ENCODE results near the gene TBX10.
"Not testable (repeated sequence)": the region's sequence is repeated elsewhere in the genome, so short reads cannot be mapped to it uniquely, and the experiment has no call there.

TBX10 gene

DNA sequence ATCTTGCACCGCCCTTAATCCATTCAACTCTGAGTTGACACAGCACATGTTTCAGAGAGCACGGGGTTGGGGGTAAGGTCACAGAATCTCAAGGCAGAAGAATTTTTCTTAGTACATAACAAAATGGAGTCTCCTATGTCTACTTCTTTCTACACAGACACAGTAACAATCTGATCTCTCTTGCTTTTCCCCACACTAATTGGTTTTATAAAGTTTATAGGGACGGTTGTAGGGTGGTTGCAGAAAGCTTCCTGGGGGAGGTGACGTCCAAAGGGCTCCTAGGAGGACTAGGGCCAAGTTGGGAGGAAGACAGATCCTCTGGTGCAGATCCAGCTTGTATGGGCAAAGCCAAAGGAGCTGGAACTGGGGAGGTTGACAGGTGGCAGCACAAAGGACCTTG is 35.4 kb downstream of the TBX10 start:
- not testable (repeated sequence) for DNase-seq (ENCODE audit: low read depth in 2 of 3, low spot score in 2 of 3)

DNA sequence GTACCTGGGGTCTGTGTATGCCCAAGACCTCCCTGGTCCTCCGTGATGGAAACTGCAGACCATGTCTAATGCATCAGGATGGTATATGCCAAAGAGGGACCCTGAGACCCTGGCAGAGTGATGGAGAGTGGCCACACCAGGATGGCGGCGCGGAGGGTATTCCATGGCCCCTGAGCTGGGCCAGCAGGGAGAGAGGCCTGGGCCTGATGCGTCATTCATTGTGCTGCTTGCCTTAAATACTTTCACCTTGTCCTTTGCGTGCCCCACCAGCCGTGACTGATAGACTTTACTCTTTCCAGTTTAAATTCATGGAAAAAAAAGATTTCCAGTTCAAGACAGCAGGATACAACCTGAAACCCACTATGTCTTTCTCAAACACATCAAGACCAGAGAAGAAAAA is 38.5 kb downstream of the TBX10 start:
- DNase-seq (ENCODE audit: low read depth in 2 of 3, low spot score in 2 of 3), result no peak

DNA sequence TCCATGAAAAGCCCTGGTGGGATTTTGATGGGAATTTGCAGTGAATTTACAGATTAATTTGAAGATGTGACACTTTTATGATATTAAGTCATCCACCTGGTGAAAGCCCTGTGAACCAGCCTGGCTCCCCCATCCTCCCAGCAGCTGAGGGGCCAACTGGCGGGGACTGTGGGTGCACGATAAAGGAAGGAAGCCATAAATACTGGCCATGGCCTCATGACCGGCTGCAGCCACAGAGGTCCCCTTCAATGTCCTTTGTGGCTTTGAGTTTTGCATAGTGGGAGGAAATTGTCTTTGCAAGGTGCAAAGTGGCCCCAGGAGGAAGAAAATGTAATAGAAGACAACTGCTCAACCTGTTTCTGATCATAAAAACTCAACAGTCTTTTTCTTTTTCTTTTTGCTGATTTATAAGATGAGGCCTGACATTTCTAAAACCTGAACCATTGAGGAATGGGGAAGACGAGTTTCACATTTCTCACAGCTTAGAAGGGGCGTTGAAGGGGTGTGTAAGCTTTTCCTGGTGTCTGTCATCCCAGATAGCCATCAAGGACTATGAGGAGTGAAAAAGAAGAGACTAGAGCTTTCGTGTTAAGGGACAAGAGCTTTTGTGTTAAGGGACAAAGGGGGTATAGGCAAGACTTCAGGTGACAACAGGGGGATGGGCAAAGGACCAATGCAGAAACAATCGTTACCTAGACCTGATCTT is 39.1 kb downstream of the TBX10 start:
- DNase-seq (ENCODE audit: low read depth in 2 of 3, low spot score in 2 of 3), result no peak

DNA sequence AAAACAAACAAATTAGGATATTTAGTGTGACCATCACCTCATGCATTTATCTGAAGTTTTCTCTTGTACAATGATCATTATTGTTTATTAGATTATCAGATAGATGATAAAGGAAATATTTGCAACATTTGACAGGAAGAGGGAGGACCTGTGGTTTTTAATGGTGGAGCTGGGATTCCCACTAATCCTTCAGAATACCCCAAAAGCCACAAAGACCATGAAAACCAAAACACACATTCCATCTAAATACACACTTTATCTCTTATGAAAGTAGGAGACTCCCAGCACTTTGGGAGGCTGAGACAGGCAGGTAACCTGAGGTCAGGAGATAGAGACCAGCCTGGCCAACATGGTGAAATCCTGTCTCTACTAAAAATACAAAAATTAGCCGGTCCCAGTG is 40.4 kb downstream of the TBX10 start:
- no peak for DNase-seq (ENCODE audit: low read depth in 2 of 3, low spot score in 2 of 3)

DNA sequence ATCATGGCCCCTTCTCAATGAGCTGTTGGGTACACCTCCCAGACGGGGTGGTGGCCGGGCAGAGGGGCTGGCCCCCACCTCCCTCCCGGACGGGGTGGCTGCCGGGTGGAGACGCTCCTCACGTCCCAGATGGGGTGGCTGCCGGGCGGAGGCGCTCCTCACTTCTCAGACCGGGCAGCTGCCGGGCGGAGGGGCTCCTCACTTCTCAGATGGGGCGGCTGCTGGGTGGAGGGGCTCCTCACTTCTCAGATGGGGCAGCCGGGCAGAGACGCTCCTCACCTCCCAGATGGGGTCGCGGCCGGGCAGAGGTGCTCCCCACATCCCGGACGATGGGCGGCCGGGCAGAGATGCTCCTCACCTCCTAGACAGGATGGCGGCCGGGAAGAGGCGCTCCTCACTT is 41.6 kb downstream of the TBX10 start:
- not testable (repeated sequence) for DNase-seq (ENCODE audit: low read depth in 2 of 3, low spot score in 2 of 3)

DNA sequence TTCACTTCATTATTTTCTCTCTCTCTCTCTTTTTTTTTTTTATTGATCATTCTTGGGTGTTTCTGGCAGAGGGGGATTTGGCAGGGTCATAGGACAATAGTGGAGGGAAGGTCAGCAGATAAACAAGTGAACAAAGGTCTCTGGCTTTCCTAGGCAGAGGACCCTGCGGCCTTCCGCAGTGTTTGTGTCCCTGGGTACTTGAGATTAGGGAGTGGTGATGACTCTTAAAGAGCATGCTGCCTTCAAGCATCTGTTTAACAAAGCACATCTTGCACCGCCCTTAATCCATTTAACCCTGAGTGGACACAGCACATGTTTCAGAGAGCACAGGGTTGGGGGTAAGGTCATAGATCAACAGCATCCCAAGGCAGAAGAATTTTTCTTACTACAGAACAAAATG is 42.1 kb downstream of the TBX10 start:
- not testable (repeated sequence) for DNase-seq (ENCODE audit: low read depth in 2 of 3, low spot score in 2 of 3)

DNA sequence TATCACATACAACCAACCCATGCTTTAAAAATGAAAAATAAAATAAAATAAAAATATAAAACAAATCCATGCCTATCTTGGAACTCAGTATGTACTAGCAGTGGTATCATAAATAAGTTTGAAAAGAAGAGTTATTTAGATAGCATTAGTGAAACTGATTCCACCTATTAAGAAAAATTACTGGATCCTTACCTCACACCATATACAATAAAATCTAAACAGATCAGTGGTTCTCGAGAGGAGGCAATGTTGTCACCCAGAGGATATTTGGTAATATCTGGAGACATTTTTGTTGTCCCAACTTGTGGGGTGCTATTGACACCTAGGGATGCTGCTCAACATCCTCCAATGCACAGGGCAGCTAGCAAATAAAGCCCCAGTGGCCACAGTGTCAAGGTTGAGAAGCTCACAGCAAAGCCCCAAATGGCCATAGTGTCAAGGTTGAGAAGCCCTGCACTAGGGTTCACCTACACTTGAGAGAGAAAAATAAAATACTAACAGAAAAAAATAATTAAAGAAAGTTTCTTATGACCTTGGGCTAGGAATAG is 42.7 kb downstream of the TBX10 start:
- no peak for DNase-seq (ENCODE audit: low read depth in 2 of 3, low spot score in 2 of 3)

DNA sequence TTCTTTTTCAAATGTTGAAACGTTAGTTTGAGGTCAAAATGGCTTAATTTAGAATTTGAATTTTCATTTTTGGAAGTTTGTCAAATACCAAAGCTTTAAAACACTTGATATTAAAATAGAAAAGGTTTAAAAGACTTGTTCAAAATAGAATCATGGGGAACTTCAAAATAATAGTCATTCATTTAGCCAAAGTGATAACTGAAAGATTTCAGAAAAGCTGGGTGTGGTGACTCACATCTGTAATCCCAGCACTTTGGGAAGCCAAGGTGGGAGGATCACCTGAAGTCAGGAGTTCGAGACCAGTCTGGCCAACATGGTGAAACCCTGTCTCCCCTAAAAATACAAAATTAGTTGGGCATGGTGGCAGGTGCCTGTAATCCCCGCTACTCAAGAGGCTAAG is 45.1 kb downstream of the TBX10 start:
- no peak for DNase-seq (ENCODE audit: low read depth in 2 of 3, low spot score in 2 of 3)

DNA sequence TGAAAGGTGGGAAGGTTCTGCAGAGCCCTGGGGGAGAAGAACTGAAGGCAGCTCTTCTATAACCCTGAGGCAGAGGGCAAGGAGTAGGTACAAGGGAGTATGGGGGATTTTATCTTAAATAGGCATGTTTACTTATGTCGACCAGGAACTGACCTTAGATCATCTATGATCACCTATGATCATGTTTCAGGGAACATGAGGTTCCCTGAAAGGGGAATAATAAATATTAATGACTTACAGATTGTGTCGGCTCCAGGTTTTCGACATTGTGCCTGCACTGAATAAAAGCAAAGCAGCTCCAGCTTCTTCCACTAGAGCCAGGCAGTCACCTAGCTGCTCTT is 46.0 kb downstream of the TBX10 start:
- DNase-seq (ENCODE audit: low read depth in 2 of 3, low spot score in 2 of 3), result no peak

DNA sequence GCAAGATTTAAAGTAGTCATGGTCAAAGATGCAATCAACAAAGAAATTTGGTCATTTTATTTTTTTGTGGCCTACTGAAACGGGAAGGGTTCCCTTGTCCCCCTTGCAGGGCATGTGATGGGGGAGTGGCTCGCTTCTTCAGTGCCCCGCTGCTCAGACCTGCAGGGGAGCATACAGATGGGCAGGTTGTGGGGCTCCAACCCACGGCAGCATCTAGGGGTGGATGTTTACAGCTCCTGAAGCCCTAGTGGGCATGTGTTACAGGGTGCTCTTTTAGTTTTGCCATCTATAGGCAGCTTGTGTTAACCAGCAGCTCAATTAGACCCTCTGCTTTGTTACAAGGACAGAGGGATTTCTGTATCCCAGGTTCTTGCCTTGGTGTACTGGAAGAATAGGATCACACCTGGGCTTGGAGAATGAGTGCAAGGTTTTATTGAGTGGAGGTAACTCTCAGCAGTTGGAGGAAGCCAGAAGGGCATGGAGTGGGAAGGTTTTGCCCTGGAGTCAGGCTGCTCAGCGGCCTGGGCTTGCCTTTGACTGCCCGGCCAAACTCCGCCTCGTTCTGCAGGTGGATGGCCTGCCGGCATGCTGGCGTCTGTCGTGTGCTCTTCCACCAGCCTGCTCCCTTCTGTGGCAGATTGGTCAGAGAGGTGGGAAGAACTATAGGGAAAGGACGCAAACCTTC is 46.5 kb downstream of the TBX10 start:
- no peak for DNase-seq (ENCODE audit: low read depth in 2 of 3, low spot score in 2 of 3)

DNA sequence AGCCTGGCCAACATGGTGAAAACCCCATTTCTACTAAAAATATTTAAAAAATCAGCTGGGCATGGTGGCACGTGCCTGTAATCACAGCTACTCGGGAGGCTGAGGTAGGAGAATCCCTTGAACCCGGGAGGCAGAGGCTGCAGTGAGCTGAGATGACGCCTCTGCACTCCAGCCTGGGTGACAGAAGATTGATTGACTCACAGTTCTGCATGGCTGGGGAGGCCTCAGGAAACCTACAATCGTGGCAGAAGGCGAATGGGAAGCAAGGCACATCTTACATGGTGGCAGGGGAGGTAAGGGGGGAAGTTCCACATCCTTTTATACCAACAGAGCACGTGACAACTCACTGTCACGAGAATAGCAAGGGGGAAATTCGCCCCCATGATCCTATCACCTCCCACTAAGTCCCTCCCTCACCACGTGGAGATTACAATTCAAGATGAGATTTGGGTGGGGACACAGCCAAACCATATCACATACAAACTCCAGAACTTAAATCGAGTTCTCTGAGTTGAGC is 50.6 kb downstream of the TBX10 start:
- DNase-seq (ENCODE audit: low read depth in 2 of 3, low spot score in 2 of 3), result not testable (repeated sequence)

DNA sequence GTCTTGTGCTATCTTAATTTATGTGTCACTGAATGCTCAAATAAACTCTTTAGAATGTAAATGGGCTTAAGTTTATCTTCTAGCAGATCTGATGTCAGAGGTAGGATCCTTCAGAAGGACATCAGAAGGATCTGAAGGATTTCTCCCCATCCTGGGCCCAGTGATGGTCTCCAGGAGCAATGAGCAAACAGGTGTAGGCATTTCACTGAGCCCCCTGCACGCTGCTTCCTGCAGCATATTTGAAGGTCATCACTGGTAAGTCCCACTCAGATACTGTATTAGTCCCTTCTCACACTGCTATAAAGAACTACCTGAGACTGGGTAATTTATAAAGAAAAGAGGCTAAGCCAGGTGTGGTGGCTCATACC is 51.4 kb downstream of the TBX10 start:
- DNase-seq (ENCODE audit: low read depth in 2 of 3, low spot score in 2 of 3), result no peak

DNA sequence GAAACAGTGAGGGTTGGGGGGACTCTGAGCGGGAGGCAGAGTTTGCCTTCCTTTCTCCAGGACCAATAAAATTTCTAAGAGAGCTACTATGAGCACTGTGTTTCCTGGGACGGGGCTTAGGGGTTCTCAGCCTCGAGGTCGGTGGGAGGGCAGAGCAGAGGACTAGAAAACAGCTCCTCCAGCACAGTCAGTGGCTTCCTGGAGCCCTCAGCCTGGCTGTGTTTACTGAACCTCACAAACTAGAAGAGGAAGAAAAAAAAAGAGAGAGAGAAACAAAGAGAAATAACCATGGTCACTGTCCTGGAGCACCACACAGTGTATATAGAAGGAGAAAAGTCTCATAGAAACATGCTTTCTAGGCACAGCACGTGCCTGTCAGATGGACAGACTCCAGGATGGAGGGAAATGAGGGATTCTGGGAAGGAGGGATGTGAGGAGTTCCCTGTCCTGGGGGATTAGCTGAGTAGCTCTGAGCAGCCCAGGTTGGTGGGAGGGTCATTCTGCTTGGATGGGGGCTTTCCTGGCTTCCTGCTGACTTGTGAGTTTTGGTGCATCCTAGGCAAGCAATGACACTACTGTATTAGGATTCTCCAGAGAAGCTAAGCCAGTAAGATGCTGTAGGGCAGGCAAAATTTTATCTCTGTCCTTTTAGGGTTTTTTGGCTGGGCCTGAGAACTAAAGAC is 52.9 kb downstream of the TBX10 start:
- no peak for DNase-seq (ENCODE audit: low read depth in 2 of 3, low spot score in 2 of 3)

DNA sequence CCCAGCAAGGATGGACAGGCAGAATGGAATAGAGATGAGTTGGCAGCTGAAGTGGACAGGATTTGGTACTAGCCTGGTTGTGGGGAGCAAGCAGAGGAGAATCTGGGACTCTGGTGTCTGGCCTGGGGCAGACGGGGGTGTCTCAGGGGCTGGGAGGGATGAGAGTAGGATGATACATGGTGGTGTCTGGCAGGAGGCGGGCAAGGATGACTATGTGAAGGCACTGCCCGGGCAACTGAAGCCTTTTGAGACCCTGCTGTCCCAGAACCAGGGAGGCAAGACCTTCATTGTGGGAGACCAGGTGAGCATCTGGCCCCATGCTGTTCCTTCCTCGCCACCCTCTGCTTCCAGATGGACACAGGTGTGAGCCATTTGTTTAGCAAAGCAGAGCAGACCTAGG is 53.7 kb downstream of the TBX10 start:
- no peak for DNase-seq (ENCODE audit: low read depth in 2 of 3, low spot score in 2 of 3)

DNA sequence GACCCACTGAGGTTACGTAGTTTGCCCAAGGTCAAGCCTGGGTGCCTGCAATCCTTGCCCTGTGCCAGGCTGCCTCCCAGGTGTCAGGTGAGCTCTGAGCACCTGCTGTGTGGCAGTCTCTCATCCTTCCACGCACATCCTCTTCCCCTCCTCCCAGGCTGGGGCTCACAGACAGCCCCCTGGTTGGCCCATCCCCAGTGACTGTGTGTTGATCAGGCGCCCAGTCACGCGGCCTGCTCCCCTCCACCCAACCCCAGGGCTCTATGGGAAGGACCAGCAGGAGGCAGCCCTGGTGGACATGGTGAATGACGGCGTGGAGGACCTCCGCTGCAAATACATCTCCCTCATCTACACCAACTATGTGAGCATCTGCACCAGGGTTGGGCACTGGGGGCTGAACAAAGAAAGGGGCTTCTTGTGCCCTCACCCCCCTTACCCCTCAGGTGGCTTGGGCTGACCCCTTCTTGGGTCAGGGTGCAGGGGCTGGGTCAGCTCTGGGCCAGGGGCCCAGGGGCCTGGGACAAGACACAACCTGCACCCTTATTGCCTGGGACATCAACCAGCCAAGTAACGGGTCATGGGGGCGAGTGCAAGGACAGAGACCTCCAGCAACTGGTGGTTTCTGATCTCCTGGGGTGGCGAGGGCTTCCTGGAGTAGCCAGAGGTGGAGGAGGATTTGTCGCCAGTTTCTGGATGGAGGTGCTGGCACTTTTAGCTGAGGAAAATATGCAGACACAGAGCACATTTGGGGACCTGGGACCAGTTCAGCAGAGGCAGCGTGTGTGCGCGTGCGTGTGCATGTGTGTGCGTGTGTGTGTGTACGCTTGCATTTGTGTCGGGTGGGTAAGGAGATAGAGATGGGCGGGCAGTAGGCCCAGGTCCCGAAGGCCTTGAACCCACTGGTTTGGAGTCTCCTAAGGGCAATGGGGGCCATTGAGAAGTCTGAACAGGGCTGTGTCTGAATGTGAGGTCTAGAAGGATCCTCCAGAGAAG is 54.4 kb downstream of the TBX10 start:
- no peak for DNase-seq (ENCODE audit: low read depth in 2 of 3, low spot score in 2 of 3)

DNA sequence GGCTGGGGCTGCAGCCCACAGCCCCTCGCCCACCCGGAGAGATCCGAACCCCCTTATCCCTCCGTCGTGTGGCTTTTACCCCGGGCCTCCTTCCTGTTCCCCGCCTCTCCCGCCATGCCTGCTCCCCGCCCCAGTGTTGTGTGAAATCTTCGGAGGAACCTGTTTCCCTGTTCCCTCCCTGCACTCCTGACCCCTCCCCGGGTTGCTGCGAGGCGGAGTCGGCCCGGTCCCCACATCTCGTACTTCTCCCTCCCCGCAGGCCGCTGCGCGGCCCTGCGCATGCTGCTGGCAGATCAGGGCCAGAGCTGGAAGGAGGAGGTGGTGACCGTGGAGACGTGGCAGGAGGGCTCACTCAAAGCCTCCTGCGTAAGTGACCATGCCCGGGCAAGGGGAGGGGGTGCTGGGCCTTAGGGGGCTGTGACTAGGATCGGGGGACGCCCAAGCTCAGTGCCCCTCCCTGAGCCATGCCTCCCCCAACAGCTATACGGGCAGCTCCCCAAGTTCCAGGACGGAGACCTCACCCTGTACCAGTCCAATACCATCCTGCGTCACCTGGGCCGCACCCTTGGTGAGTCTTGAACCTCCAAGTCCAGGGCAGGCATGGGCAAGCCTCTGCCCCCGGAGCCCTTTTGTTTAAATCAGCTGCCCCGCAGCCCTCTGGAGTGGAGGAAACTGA is 55.2 kb downstream of the TBX10 start:
- DNase-seq (ENCODE audit: low read depth in 2 of 3, low spot score in 2 of 3), result no peak

DNA sequence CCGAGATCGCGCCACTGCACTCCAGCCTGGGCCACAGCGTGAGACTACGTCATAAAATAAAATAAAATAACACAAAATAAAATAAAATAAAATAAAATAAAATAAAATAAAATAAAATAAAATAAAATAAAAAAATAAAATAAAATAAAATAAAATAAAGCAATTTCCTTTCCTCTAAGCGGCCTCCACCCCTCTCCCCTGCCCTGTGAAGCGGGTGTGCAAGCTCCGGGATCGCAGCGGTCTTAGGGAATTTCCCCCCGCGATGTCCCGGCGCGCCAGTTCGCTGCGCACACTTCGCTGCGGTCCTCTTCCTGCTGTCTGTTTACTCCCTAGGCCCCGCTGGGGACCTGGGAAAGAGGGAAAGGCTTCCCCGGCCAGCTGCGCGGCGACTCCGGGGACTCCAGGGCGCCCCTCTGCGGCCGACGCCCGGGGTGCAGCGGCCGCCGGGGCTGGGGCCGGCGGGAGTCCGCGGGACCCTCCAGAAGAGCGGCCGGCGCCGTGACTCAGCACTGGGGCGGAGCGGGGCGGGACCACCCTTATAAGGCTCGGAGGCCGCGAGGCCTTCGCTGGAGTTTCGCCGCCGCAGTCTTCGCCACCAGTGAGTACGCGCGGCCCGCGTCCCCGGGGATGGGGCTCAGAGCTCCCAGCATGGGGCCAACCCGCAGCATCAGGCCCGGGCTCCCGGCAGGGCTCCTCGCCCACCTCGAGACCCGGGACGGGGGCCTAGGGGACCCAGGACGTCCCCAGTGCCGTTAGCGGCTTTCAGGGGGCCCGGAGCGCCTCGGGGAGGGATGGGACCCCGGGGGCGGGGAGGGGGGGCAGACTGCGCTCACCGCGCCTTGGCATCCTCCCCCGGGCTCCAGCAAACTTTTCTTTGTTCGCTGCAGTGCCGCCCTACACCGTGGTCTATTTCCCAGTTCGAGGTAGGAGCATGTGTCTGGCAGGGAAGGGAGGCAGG is 56.0 kb downstream of the TBX10 start, which contains the start of gene GSTP1:
GSTP1 (plus strand) TSS at position 566 of the 958 bp plus-strand sequence; CDS start at position 598, 32 bp downstream.
- peak; percentile 68 to 84 (median 74) for DNase-seq (ENCODE audit: low read depth in 2 of 3, low spot score in 2 of 3)

DNA sequence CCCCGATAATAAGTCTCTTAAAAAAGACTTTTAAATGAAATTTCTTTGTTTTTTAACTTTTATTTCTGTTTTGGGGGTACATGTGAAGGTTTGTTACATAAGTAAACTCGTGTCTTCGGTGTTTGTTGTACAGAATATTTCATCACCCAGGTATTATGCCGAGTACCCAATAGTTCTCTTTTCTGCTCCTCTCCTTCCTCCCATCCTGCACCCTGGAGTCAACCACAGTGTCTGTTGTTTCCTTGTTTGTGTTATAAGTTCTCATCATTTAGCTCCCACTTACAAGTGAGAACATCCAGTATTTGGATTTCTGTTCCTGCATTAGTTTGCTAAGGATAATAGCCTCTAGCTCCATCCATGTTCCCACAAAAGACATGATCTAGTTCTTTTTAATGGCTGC is 57.6 kb downstream of the TBX10 start:
- no peak for DNase-seq (ENCODE audit: low read depth in 2 of 3, low spot score in 2 of 3)

DNA sequence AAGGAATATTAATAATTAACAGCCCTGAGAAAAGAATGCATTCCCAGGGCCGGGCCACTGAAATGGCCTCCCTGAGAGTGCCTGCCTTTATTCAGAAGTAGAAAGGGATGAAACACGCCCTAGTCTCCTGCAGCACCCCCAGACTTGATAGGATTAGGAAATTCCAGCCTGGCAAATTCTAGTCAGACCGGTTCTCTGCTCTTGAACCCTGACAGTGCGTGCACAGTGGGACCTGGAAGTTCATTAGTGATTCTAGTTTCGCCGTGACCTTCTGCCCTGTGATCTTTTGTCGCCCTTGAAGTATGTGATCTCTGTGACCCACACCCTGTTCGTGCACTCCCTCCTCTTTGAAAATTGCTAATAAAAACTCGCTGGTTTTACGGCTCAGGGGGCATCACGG is 58.1 kb downstream of the TBX10 start:
- no peak for DNase-seq (ENCODE audit: low read depth in 2 of 3, low spot score in 2 of 3)
